A549 (cell line): Measurements from ENCODE around the gene ZNF57.

ENCODE experiments used
- CBX2 ChIP-seq: fragments of 200-600 bp; sonication (generic); IDR thresholded peaks from 2 replicates; pipeline ENCODE4 v1.6.1; 2016; ENCODE audit warnings: low read depth, mild to moderate bottlenecking, borderline replicate concordance
- CTCF ChIP-seq: fragments of >200 bp; sonication (Bioruptor Twin); formaldehyde crosslinking; IDR thresholded peaks from 3 replicates; pipeline ENCODE4 v1.5.1; 2016
- EP300 ChIP-seq, 2 experiments: fragments of >200 bp; sonication (Bioruptor Twin); formaldehyde crosslinking; IDR thresholded peaks; 2 replicates in 1 of 2; 3 replicates in 1 of 2; pipeline ENCODE4 v1.6.1; 2016 to 2017
- HES2 ChIP-seq: fragments of >200 bp; sonication (Bioruptor Twin); formaldehyde crosslinking; IDR thresholded peaks from 2 replicates; pipeline ENCODE4 v1.6.1; 2016
- HMGXB4 ChIP-seq: fragments of 250-450 bp; sonication (Bioruptor Pico); IDR thresholded peaks from 2 replicates; pipeline ENCODE4 v1.5.0; 2021; ENCODE audit warnings: mild to moderate bottlenecking, moderate library complexity, borderline replicate concordance
- KDM1A ChIP-seq: fragments of 200-600 bp; sonication (generic); IDR thresholded peaks from 2 replicates; pipeline ENCODE4 v1.6.1; 2016; ENCODE audit warnings: low read depth, mild to moderate bottlenecking
- MAX ChIP-seq: IDR thresholded peaks from 2 replicates; pipeline ENCODE4 v1.6.1; 2012
- MAZ ChIP-seq: fragments of 150-350 bp; IDR thresholded peaks from 2 replicates; pipeline ENCODE4 v1.6.1; 2014; ENCODE audit warnings: antibody characterized with exemption, low read depth, low read length, borderline replicate concordance
- POLR2A ChIP-seq: IDR thresholded peaks from 2 replicates; pipeline ENCODE4 v1.6.1; 2012; ENCODE audit warnings: mild to moderate bottlenecking, low read length
- USF2 ChIP-seq: fragments of 450-650 bp; IDR thresholded peaks from 2 replicates; pipeline ENCODE4 v1.6.1; 2014; ENCODE audit warnings: antibody characterized with exemption
- ZSCAN20 ChIP-seq: fragments of 250-450 bp; sonication (Bioruptor Pico); IDR thresholded peaks from 2 replicates; pipeline ENCODE4 v1.8.0; 2022; ENCODE audit warnings: mild to moderate bottlenecking, moderate library complexity

- TF ChIP-seq HES2 (no peak), ZSCAN20 (CRISPR knock-in tag) (no peak), KDM1A (no peak), CTCF (no peak), EP300 (IDR thresholded peaks at IDR 0.05) (no peak), CBX2 (no peak), POLR2A (no peak), MAX (no peak), MAZ (no peak), HMGXB4 (CRISPR knock-in tag) (no peak), USF2 (no peak)
These were observed 23.1 kb upstream of the ZNF57 start for GRCh38 chr19:2877398-2878331.
